IMR-90 (cell line): ENCODE measurements around the gene PSMD14. TPM values are rescaled to one million over a fixed set of nuclear protein-coding genes. Genes with fewer than 3 reads are reported as not detected.
A peak's percentile ranks its signal among the peaks of the same experiment; 100 is the strongest.

Experiments used
- ATAC-seq: fragments of 200-7000 bp; cut with Tn5 transposase; 2 replicates; pipeline ENCODE4 v1.9.1; 2020; ENCODE audit warnings: low read depth, mild to moderate bottlenecking, moderate library complexity
- BruUV-seq: library from RNA; stranded (reverse); fragments of 400-500 nt; replicated peaks from 2 replicates; lab custom pipeline; 2021; lab: Mats Ljungman, UMichigan
- CTCF ChIA-PET: fragments of 300-600 bp; formaldehyde crosslinking; extraction: SDS; loops from one replicate; lab custom pipeline; 2021; ENCODE audit warnings: antibody characterized with exemption; lab: Yijun Ruan, JAX
- POLR2A ChIA-PET: fragments of 300-600 bp; sonication (Branson Sonifier 250); formaldehyde crosslinking; loops from one replicate; lab custom pipeline; 2022; ENCODE audit warnings: antibody characterized with exemption; ENCODE audit not compliant: unreplicated experiment; lab: Charles Lee
- DNase-seq: peaks from one replicate; pipeline ENCODE4 v3.0.0; 2013
- H2AFZ ChIP-seq: replicated peaks from 2 replicates; pipeline ENCODE3; 2013; ENCODE audit warnings: low read length, mild to moderate bottlenecking; ENCODE audit not compliant: poor library complexity
- H2AK5ac ChIP-seq: 2 replicates; pipeline ENCODE4 v1.6.1; 2013; ENCODE audit warnings: low read depth, low read length, inconsistent platforms
- H2AK9ac ChIP-seq: replicated peaks from 2 replicates; pipeline ENCODE3; 2013; ENCODE audit warnings: mild to moderate bottlenecking, low read depth, low read length, moderate library complexity; ENCODE audit not compliant: poor library complexity
- H2BK120ac ChIP-seq: 2 replicates; pipeline ENCODE4 v1.6.1; 2013; ENCODE audit warnings: low read depth, low read length, inconsistent platforms
- H2BK15ac ChIP-seq: 3 replicates; pipeline ENCODE4 v1.6.1; 2013; ENCODE audit warnings: low read depth, low read length, inconsistent platforms
- H2BK20ac ChIP-seq: 2 replicates; pipeline ENCODE4 v1.6.1; 2013; ENCODE audit warnings: low read depth, mild to moderate bottlenecking, inconsistent platforms, low read length, moderate library complexity
- H2BK5ac ChIP-seq: 2 replicates; pipeline ENCODE4 v1.6.1; 2013; ENCODE audit warnings: mild to moderate bottlenecking, low read depth, low read length, inconsistent platforms; ENCODE audit not compliant: poor library complexity, severe bottlenecking
- H3K14ac ChIP-seq: replicated peaks from 2 replicates; pipeline ENCODE4 v1.6.1; 2013; ENCODE audit warnings: low read depth, low read length, inconsistent platforms
- H3K18ac ChIP-seq: 2 replicates; pipeline ENCODE4 v1.6.1; 2013; ENCODE audit warnings: low read depth, low read length, control low read depth
- H3K23ac ChIP-seq: 2 replicates; pipeline ENCODE4 v1.6.1; 2013; ENCODE audit warnings: low read depth, low read length, inconsistent platforms
- H3K27ac ChIP-seq: 2 replicates; pipeline ENCODE4 v1.5.1; 2013; ENCODE audit warnings: mild to moderate bottlenecking, control low read depth, low read length; ENCODE audit not compliant: insufficient read depth
- H3K27me3 ChIP-seq: 2 replicates; pipeline ENCODE4 v1.6.1; 2013; ENCODE audit warnings: low read length; ENCODE audit not compliant: control insufficient read depth, insufficient read depth
- H3K36me3 ChIP-seq: 2 replicates; pipeline ENCODE4 v1.6.1; 2013; ENCODE audit warnings: low read length, mixed read lengths; ENCODE audit not compliant: control insufficient read depth, insufficient read depth
- H3K4ac ChIP-seq: 2 replicates; pipeline ENCODE4 v1.6.1; 2013; ENCODE audit warnings: low read depth, low read length, inconsistent platforms
- H3K4me1 ChIP-seq: 2 replicates; pipeline ENCODE4 v1.6.1; 2013; ENCODE audit warnings: low read length, mixed read lengths; ENCODE audit not compliant: control insufficient read depth, insufficient read depth
- H3K4me2 ChIP-seq: 2 replicates; pipeline ENCODE4 v1.6.1; 2013; ENCODE audit warnings: low read depth, mild to moderate bottlenecking, control low read depth, low read length, moderate library complexity
- H3K4me3 ChIP-seq: 2 replicates; pipeline ENCODE4 v1.5.1; 2013; ENCODE audit warnings: low read depth, mild to moderate bottlenecking, control low read depth, low read length, moderate library complexity; ENCODE audit not compliant: insufficient read depth
- H3K56ac ChIP-seq: 2 replicates; pipeline ENCODE4 v1.6.1; 2013; ENCODE audit warnings: low read length, inconsistent platforms; ENCODE audit not compliant: insufficient read depth; ENCODE audit errors: extremely low read depth
- H3K79me1 ChIP-seq, 2 experiments: 2 replicates each; pipeline ENCODE4 v1.6.1; 2013; ENCODE audit warnings: low read length in 2 of 2, inconsistent platforms in 1 of 2, low read depth in 1 of 2
- H3K9ac ChIP-seq: 2 replicates; pipeline ENCODE4 v1.6.1; 2013; ENCODE audit warnings: low read depth, low read length, control low read depth
- H3K9me1 ChIP-seq: 2 replicates; pipeline ENCODE4 v1.6.1; 2013; ENCODE audit warnings: low read length, inconsistent platforms; ENCODE audit not compliant: insufficient read depth
- H3K9me3 ChIP-seq: 2 replicates; pipeline ENCODE4 v1.6.1; 2013; ENCODE audit warnings: low read length; ENCODE audit not compliant: control insufficient read depth, insufficient read depth
- H4K20me1 ChIP-seq: 2 replicates; pipeline ENCODE4 v1.6.1; 2013; ENCODE audit warnings: low read length, inconsistent platforms; ENCODE audit not compliant: insufficient read depth
- H4K5ac ChIP-seq: 2 replicates; pipeline ENCODE4 v1.6.1; 2013; ENCODE audit warnings: mild to moderate bottlenecking, low read depth, low read length, control low read depth
- H4K8ac ChIP-seq, 2 experiments: 2 replicates each; pipeline ENCODE4 v1.6.1; 2013; ENCODE audit warnings: low read depth in 2 of 2, low read length in 2 of 2, control low read depth in 1 of 2, inconsistent platforms in 1 of 2
- H4K91ac ChIP-seq: 2 replicates; pipeline ENCODE4 v1.6.1; 2013; ENCODE audit warnings: low read depth, low read length, inconsistent platforms; ENCODE audit not compliant: insufficient read depth
- BHLHE40 ChIP-seq: fragments of 150-350 bp; IDR thresholded peaks from 2 replicates; pipeline ENCODE4 v1.6.1; 2016; ENCODE audit warnings: mild to moderate bottlenecking, low read depth, low read length
- MAFK ChIP-seq: IDR thresholded peaks from 2 replicates; pipeline ENCODE4 v1.6.1; 2012; ENCODE audit warnings: low read depth, low read length, improper control_type of control experiment
- WGBS, 2 experiments: methylation state at CpG; one replicate each; pipeline versions ENCODE4 v1.1.5 to v1.1.7; 2013; ENCODE audit warnings: missing lambda C conversion rate in 2 of 2; ENCODE audit not compliant: insufficient read length in 1 of 2; ENCODE audit errors: extremely low coverage in 2 of 2; 5-methylcytosine and 5-hydroxymethylcytosine counted together
- dilution Hi-C: fragments of 300-500 bp; cut with HindIII; formaldehyde crosslinking; loops from one replicate; pipeline ENCODE4 v1.14.3; 2018; ENCODE audit warnings: low sequenced_read_pairs; ENCODE audit not compliant: unreplicated experiment
- in situ Hi-C: fragments of 300-500 bp; cut with MboI; formaldehyde crosslinking; loops from 3 replicates; pipeline ENCODE4 v1.14.3; 2019; ENCODE audit warnings: low sequenced_read_pairs, inconsistent platforms, mixed read lengths
- intact Hi-C: fragments of 100-400 bp; cut with micrococcal nuclease; formaldehyde crosslinking; loops from 2 replicates; pipeline ENCODE4 v1.10.0; 2022
- polyA plus RNA-seq, 3 experiments: library from polyadenylated mRNA; depleted of rRNA; stranded (reverse); fragments of >200 nt; gene quantifications; 2 replicates each; pipeline ENCODE4 v1.2.3, GENCODE V29; 2012; ENCODE audit warnings: low replicate concordance in 1 of 3
- total RNA-seq: library from RNA; depleted of rRNA; stranded (reverse); fragments of >200 nt; gene quantifications from 2 replicates; pipeline ENCODE4 v1.2.3, GENCODE V29; 2012

The PSMD14 gene
- total and polyA plus RNA-seq, 2 of the 4 experiments (the other 2 are of a cell fraction) = 59.3 to 110 TPM

GRCh38 chr2:161409308-161409907 lies 101.2 kb downstream of the PSMD14 start:
- ChIA-PET POLR2A (no interaction called here), CTCF (no interaction called here)
- dilution Hi-C loops (no loop called here), intact Hi-C loops (no loop called here), in situ Hi-C loops (no loop called here)
- H2AK5ac ChIP-seq = no peak overlapping the region
- no peak overlapping the region for H2AK9ac ChIP-seq
- no peaks in the 10 kb centered on the region; the same call in 1 of the 2 replicates for H3K27me3 ChIP-seq
- H4K20me1 ChIP-seq = no peaks in the 10 kb centered on the region; the same call in 1 of the 2 replicates
- no peak overlapping the region for H3K23ac ChIP-seq
- no peak overlapping the region for H4K8ac ChIP-seq
- H2BK15ac ChIP-seq = no peak overlapping the region
- TF ChIP-seq BHLHE40 (no peak), MAFK (peak; percentile 68)
- H3K9me3 ChIP-seq = no peaks in the 10 kb centered on the region
- no peak overlapping the region for H3K56ac ChIP-seq
- no peak overlapping the region for H3K4ac ChIP-seq
- H3K4me2 ChIP-seq = no peak overlapping the region
- H3K4me1 ChIP-seq = peaks cover 2% of the 10 kb centered on the region; the same call in 1 of the 2 replicates
- 0 out of 2 replicates have a peak, but pooled peaks cover 1% of the 10 kb centered on the region for H3K36me3 ChIP-seq
- H2BK5ac ChIP-seq = no peak overlapping the region
- H4K5ac ChIP-seq = no peak overlapping the region
- H4K91ac ChIP-seq = no peak overlapping the region
- WGBS, 2 experiments = no CpG with 5 or more reads among the region's 1 CpG
- no peak overlapping the region for H2AFZ ChIP-seq
- no peak for ATAC-seq
- DNase-seq = no peak
- no TSS peak for BruUV-seq
- H2BK120ac ChIP-seq = no peak overlapping the region
- no peak overlapping the region for H2BK20ac ChIP-seq
- no peaks in the 10 kb centered on the region for H3K9me1 ChIP-seq
- H3K18ac ChIP-seq = no peak overlapping the region
- H3K9ac ChIP-seq = no peak overlapping the region
- H3K4me3 ChIP-seq = no peak overlapping the region
- no peak overlapping the region for H3K14ac ChIP-seq
- no peak overlapping the region for H3K27ac ChIP-seq
- H3K79me1 ChIP-seq = no peaks in the 10 kb centered on the region; a peak in 1 of 4 replicates
